SU-DHL-6 (cell line): Measurements from ENCODE around the gene MPND.

ENCODE experiments used
- H2AFZ ChIP-seq: fragments of 200-600 bp; sonication (generic); 2 replicates; pipeline ENCODE4 v1.6.1; 2014; ENCODE audit warnings: low read depth, mild to moderate bottlenecking, moderate library complexity, mixed read lengths, antibody characterized with exemption, low read length; ENCODE audit not compliant: severe bottlenecking
- H3F3A ChIP-seq: fragments of 200-600 bp; shearing (Covaris generic); 2 replicates; pipeline ENCODE4 v1.6.0; 2016; ENCODE audit warnings: antibody characterized with exemption, mild to moderate bottlenecking; ENCODE audit not compliant: insufficient read depth
- H3K27ac ChIP-seq: fragments of 200-600 bp; sonication (generic); 2 replicates; pipeline ENCODE4 v1.5.1; 2016; ENCODE audit warnings: low read depth, mild to moderate bottlenecking, low read length, moderate library complexity, mixed read lengths
- H3K27me3 ChIP-seq: fragments of 200-600 bp; sonication (generic), shearing (Covaris generic); 2 replicates; pipeline ENCODE4 v1.6.0; 2014; ENCODE audit warnings: mild to moderate bottlenecking, low read length
- H3K36me3 ChIP-seq: fragments of 200-600 bp; sonication (generic); 2 replicates; pipeline ENCODE4 v1.6.1; 2014; ENCODE audit warnings: mild to moderate bottlenecking, low read length, mixed read lengths
- H3K4me2 ChIP-seq: fragments of 300-600, 200-600 bp; shearing (Covaris generic), sonication (generic); 2 replicates; pipeline ENCODE4 v1.6.0; 2014; ENCODE audit warnings: low read length, low read depth, mild to moderate bottlenecking; ENCODE audit not compliant: poor library complexity, severe bottlenecking
- H3K4me3 ChIP-seq: fragments of 200-600 bp; sonication (generic); 2 replicates; pipeline ENCODE4 v1.5.1; 2014; ENCODE audit warnings: antibody characterized with exemption, low read length, mild to moderate bottlenecking, mixed read lengths; ENCODE audit not compliant: insufficient read depth, poor library complexity, severe bottlenecking
- H3K79me2 ChIP-seq: fragments of 200-600 bp; sonication (generic); 2 replicates; pipeline ENCODE4 v1.6.1; 2014; ENCODE audit warnings: mild to moderate bottlenecking, low read length, moderate library complexity; ENCODE audit not compliant: insufficient read depth
- H3K9ac ChIP-seq: fragments of 200-600 bp; sonication (generic); 2 replicates; pipeline ENCODE4 v1.7.0; 2014; ENCODE audit warnings: mild to moderate bottlenecking, low read length
- H3K9me2 ChIP-seq: fragments of 200-600 bp; sonication (generic); replicated peaks from 2 replicates; pipeline ENCODE4 v1.6.1; 2014; ENCODE audit warnings: low read length; ENCODE audit not compliant: insufficient read depth
- H3K9me3 ChIP-seq: fragments of 200-600 bp; sonication (generic); 2 replicates; pipeline ENCODE4 v1.6.1; 2014; ENCODE audit warnings: low read length, mixed read lengths; ENCODE audit not compliant: insufficient read depth
- H4K20me1 ChIP-seq: fragments of 200-600 bp; sonication (generic); 2 replicates; pipeline ENCODE4 v1.6.1; 2014; ENCODE audit warnings: low read depth, mild to moderate bottlenecking, antibody characterized with exemption, low read length, moderate library complexity, mixed read lengths
- EZH2phosphoT487 ChIP-seq: fragments of 200-600 bp; sonication (generic), shearing (Covaris generic); conservative IDR thresholded peaks from 2 replicates; pipeline ENCODE4 v1.6.1; 2018; ENCODE audit warnings: mild to moderate bottlenecking, antibody characterized with exemption, low read length, moderate library complexity, mixed read lengths
- TF ChIP-seq, protein P1 (sequence below): fragments of 200-600 bp; sonication (generic); IDR thresholded peaks from one replicate; pipeline ENCODE4 v1.5.1; 2017; ENCODE audit warnings: antibody characterized with exemption, mild to moderate bottlenecking, low read length, moderate library complexity; ENCODE audit not compliant: insufficient read depth, poor library complexity, severe bottlenecking

MPND gene

DNA sequence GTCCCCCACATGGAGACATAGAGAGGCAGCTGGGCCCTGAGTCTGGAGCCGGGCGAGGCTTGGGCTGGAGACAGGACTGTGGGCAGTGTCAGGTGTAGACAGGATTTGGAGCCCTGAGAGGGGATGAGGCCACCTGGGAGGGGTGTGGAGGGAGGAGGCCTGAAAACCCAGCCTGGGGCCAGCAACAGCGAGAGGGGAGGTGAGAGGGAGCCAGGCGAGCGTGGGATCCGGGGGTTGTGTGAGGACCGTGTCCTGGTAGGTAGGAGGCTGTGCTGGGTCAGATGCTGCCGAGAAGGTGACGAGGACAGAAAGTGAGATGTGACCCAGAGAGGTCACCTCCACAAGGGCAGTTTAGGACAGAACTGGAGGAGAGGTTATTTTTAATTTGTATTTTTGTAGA, 7.4 kb downstream of the MPND start:
- Histone ChIP-seq H3K9me2 (no peaks in the 10 kb centered on the region), H3F3A (no peaks in the 10 kb centered on the region), H3K9ac (no peak overlapping the region), H4K20me1 (no peaks in the 10 kb centered on the region), H3K27ac (no peak overlapping the region), H3K4me2 (no peak overlapping the region), H3K4me3 (no peak overlapping the region), H3K36me3 (no peaks in the 10 kb centered on the region), H2AFZ (no peak overlapping the region), H3K27me3 (no peaks in the 10 kb centered on the region), H3K79me2 (no peaks in the 10 kb centered on the region), H3K9me3 (no peaks in the 10 kb centered on the region)
- TF ChIP-seq EZH2phosphoT487: no peak
- TF ChIP-seq, protein P1, sequence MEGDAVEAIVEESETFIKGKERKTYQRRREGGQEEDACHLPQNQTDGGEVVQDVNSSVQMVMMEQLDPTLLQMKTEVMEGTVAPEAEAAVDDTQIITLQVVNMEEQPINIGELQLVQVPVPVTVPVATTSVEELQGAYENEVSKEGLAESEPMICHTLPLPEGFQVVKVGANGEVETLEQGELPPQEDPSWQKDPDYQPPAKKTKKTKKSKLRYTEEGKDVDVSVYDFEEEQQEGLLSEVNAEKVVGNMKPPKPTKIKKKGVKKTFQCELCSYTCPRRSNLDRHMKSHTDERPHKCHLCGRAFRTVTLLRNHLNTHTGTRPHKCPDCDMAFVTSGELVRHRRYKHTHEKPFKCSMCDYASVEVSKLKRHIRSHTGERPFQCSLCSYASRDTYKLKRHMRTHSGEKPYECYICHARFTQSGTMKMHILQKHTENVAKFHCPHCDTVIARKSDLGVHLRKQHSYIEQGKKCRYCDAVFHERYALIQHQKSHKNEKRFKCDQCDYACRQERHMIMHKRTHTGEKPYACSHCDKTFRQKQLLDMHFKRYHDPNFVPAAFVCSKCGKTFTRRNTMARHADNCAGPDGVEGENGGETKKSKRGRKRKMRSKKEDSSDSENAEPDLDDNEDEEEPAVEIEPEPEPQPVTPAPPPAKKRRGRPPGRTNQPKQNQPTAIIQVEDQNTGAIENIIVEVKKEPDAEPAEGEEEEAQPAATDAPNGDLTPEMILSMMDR: no peak

GRCh38 chr19:4352701-4353121, 9.3 kb downstream of the MPND start:
- no peak for TF ChIP-seq EZH2phosphoT487
- TF ChIP-seq, protein P1: peak; percentile 84
- Histone ChIP-seq H3K9me3 (no peaks in the 10 kb centered on the region), H3K9ac (no peak overlapping the region)

DNA sequence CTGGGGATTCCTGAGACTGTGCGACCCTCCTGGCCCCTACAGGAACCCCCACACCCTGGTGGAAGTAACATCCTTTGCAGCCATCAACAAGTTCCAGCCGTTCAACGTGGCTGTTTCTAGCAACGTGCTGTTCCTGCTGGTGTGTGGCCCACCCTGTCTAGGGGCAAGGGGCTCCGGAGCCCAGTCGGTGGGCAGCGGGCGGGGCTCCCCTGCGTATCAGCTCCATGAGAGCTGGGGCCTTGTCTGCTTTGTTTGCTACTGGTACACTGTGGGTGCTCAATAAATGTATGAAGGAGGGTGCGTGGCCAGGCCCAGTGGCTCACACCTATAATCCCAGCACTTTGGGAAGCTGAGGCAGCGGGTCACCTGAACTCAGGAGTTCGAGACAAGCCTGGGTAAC, 10.9 kb downstream of the MPND start:
- Histone ChIP-seq H3F3A (no peaks in the 10 kb centered on the region), H2AFZ (no peak overlapping the region), H3K4me3 (no peak overlapping the region), H3K36me3 (no peaks in the 10 kb centered on the region), H3K9ac (no peak overlapping the region), H3K9me2 (no peaks in the 10 kb centered on the region), H3K9me3 (no peaks in the 10 kb centered on the region), H3K79me2 (no peaks in the 10 kb centered on the region), H3K27me3 (no peaks in the 10 kb centered on the region), H3K4me2 (no peak overlapping the region), H4K20me1 (no peaks in the 10 kb centered on the region), H3K27ac (no peak overlapping the region)
- TF ChIP-seq, protein P1: no peak
- no peak for TF ChIP-seq EZH2phosphoT487

More at GRCh38 chr19:4352701-4353121, 9.3 kb downstream of the MPND start:
- Histone ChIP-seq H2AFZ (no peak overlapping the region), H3K27ac (no peak overlapping the region), H3K27me3 (no peaks in the 10 kb centered on the region), H3K4me2 (no peak overlapping the region), H3K36me3 (no peaks in the 10 kb centered on the region), H3K79me2 (no peaks in the 10 kb centered on the region), H3K9me2 (no peaks in the 10 kb centered on the region), H3F3A (no peaks in the 10 kb centered on the region), H3K4me3 (no peak overlapping the region), H4K20me1 (no peaks in the 10 kb centered on the region)
